ELR (cell line): ENCODE measurements around the gene ZDHHC7.

ENCODE experiments used
- DNase-seq: peaks from one replicate; pipeline ENCODE4 v3.0.0-alpha.2; 2015; ENCODE audit warnings: low read depth

The ZDHHC7 gene

GRCh38 chr16:84993926-84994325, 17.4 kb downstream of the ZDHHC7 start:
- no peak for DNase-seq

GRCh38 chr16:84992717-84993075, 18.6 kb downstream of the ZDHHC7 start:
- DNase-seq: no peak

GRCh38 chr16:84990782-84991181, 20.6 kb downstream of the ZDHHC7 start:
- DNase-seq: no peak

- DNase-seq: no peak
These were observed 21.4 kb downstream of the ZDHHC7 start for GRCh38 chr16:84989749-84990620.

- no peak for DNase-seq
These were observed 22.8 kb downstream of the ZDHHC7 start for GRCh38 chr16:84988328-84989080.

GRCh38 chr16:84986879-84987278, 24.5 kb downstream of the ZDHHC7 start:
- no peak for DNase-seq

- no peak for DNase-seq
These were observed 25.2 kb downstream of the ZDHHC7 start for GRCh38 chr16:84986102-84986501.

GRCh38 chr16:84985079-84986065, 26.0 kb downstream of the ZDHHC7 start:
- peak; percentile 91 for DNase-seq

- DNase-seq: no peak
These were observed 28.9 kb downstream of the ZDHHC7 start for GRCh38 chr16:84982434-84982833.

- DNase-seq: peak; percentile 82
These were observed 31.8 kb downstream of the ZDHHC7 start for GRCh38 chr16:84979516-84979915.

GRCh38 chr16:84976644-84977400, 34.5 kb downstream of the ZDHHC7 start:
- DNase-seq: no peak

- DNase-seq: no peak
These were observed 35.8 kb downstream of the ZDHHC7 start for GRCh38 chr16:84975522-84975921.

GRCh38 chr16:84975066-84975465, 36.3 kb downstream of the ZDHHC7 start:
- DNase-seq: no peak

- DNase-seq: no peak
These were observed 37.4 kb downstream of the ZDHHC7 start for GRCh38 chr16:84973776-84974523.

GRCh38 chr16:84973236-84973635, 38.1 kb downstream of the ZDHHC7 start:
- DNase-seq: no peak

- DNase-seq: peak; percentile 81
These were observed 40.7 kb downstream of the ZDHHC7 start for GRCh38 chr16:84970447-84971127.

- no peak for DNase-seq
These were observed 43.5 kb downstream of the ZDHHC7 start for GRCh38 chr16:84967828-84968227.

GRCh38 chr16:84965428-84966415, 45.6 kb downstream of the ZDHHC7 start:
- no peak for DNase-seq
